Measurements from ENCODE around the gene SRRM3. TPM values are rescaled to one million over a fixed set of nuclear protein-coding genes. Genes with fewer than 3 reads are reported as not detected.
"Not testable (repeated sequence)": the region's sequence is repeated elsewhere in the genome, so short reads cannot be mapped to it uniquely, and the experiment has no call there.

SRRM3 gene
- polyA plus RNA-seq, 5 donors = 0.40 to 0.82 (median 0.60) TPM

GRCh38 chr7:76189276-76189675, 12.4 kb upstream of the SRRM3 start:
- no peak for DNase-seq

DNA sequence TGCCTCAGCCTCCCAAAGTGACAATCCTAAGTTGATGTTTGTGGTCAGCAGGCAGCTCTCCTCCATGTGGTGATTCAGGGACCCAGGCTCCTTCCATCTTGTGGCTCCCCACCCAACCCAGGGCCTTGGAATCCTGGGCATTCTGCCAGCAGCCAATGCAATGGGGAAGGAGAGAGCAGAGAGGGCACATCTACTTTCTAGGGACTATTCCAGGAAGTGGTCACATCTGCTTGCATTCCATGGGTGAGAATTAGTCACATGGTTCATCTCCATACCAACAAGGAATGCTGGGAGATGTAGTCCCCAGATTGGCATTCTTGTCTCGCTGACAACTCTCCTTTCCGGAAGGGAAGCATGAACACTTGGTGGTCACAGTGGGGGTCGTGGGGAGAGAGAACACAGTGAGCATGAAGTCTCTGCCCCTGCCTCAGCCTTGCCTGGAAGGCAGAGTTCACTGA, 9.9 kb upstream of the SRRM3 start:
- DNase-seq = no peak

DNA sequence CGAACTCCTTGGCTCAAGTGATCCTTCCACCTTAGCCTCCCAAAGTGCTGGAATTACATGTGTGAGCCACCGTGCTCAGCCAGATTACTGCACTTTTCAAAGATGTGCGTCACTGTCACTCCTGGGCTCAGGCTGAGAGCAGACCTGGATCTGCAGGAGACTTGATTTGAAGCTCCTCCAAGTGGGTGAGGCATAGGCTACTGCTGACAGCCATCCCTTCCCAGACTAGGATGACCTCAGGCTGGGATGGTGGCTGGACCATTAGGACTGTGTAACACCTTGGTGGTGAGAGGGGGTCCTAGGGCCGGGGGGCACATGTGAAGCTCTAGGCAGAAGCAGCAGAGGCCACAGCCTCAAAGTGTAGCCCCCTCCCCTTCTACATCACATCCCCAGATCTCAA, 8.2 kb upstream of the SRRM3 start:
- DNase-seq = no peak

GRCh38 chr7:76193883-76194282, 7.8 kb upstream of the SRRM3 start:
- DNase-seq = no peak

- DNase-seq = no peak
These were observed 4.9 kb upstream of the SRRM3 start for GRCh38 chr7:76196786-76197185.

DNA sequence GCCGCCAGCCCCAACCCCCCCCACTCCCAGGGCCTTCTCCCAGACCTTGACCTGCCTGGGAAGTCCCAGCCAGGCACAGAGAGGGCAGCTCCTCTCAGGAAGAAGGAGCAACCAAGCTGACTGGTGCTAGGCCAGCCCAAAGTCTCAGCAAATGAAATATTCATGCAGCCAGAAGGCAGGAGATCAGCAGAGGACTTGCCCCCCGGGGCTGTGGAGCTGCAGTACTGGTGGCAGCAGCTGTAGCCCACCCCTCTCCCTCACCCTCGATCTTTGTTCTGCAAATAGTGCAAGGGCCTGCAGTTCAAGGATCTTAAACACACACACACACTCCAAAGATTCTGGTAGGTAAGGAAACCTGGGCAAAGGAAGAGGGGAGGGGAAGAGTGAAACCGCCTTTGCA, 3.5 kb upstream of the SRRM3 start:
- no peak for DNase-seq

DNA sequence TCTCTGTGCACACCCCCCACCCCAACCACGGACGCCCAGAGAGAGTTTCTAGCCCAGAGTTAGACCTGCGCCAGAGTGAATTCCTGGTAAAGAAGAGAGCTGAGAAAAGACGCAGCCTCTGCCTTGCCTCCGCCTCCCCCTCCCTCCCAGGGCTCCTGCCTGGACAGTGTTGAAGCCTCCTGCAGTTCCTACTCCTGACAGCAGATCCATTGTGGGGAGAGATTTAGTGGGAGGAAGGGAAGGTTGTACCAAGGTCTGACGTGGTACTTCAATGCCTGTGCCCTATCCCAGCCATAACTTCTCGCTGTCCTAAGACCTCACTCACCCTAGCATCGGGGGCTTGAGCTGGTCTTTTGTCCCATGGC, 952 bp downstream of the SRRM3 start:
- DNase-seq = no peak

- no peak for DNase-seq
These were observed 2.5 kb downstream of the SRRM3 start for GRCh38 chr7:76204147-76204546.

- no peak for DNase-seq
These were observed 4.9 kb downstream of the SRRM3 start for GRCh38 chr7:76206633-76207032.

GRCh38 chr7:76209310-76209709, 7.6 kb downstream of the SRRM3 start:
- DNase-seq = no peak

- no peak for DNase-seq
These were observed 9.5 kb downstream of the SRRM3 start for GRCh38 chr7:76211216-76211615.

DNA sequence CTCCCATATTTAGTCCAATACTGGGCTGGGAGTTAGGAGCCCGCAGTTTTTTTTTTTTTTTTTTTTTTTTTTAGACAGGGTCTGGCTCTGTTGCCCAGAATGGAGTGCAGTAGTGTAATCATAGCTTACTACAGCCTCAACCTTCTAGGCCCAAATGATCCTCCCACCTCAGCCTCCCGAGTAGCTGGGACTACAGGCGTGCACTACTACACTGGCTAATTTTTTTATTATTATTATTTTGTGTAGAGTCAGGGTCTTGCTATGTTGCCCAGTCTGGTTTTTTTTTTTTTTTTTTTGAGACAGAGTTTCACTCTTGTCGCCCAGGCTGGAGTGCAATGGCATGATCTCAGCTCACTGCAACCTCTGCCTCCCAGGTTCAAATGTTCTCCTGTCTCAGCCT, 13.7 kb downstream of the SRRM3 start:
- DNase-seq = not testable (repeated sequence)

- DNase-seq = no peak
These were observed 14.8 kb downstream of the SRRM3 start for GRCh38 chr7:76216381-76217082.

- no peak for DNase-seq
These were observed 16.4 kb downstream of the SRRM3 start for GRCh38 chr7:76217942-76218566.

DNA sequence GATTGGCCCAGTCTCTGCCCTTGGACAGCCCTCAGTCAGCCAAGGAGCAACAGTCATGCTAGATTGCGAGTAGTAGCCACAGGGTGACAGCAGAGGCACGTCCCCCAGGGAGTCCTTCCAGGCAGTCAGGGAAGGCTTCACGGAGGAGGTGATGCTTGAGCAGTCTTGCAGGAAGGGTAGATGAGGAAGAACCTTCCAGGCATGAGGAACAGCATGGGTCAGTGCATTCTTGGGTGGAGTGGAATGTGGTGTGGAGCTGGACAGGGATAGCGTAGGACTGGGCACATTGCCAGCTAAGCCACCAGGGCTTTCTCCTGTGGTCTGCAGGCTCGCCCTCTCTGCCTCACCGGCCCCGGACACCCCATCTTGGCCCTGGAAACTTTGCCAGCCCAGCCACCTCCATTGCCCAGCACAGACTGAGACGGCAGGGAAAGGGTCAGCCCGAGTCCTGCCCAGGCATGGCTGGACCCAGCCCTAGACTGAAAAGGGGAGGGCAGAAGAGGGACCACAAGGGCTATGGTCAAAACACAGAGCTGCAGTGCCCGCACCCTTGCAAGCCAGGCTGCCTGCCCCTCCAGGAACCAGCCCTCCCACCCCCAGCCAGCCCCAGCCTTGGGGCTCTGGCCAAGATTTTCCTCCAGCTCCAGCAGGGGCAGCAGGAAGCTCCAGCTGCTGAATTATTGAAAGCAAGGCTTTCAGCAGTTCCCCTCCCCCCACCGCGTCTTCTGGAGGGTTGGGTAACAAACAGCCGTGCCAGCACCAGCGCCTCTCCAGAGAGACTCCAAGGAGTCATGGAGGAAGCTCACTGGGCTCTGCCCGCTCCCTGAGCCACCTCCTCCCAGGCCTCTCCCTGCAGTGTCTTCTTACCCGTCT, 18.7 kb downstream of the SRRM3 start:
- DNase-seq = no peak

DNA sequence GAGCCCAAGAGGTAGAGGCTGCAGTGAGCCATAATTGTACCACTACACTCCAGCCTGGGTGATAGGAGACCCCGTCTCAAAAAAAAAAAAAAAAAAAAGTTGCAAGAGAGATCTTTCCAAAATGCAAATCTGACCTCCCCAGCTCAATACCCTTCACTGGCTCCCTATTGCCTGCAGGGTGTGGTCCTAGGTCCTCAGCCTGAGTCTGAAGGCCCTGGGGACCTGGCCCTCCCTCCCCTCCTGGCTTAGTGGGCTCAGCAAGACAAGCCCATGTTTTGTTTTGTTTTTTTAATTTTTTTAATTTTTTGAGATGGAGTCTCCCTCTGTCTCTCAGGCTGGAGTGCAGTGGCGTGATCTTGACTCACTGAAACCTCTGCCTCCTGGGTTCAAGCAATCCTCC, 20.6 kb downstream of the SRRM3 start:
- DNase-seq = no peak

- no peak for DNase-seq
These were observed 21.1 kb downstream of the SRRM3 start for GRCh38 chr7:76222839-76223238.

GRCh38 chr7:76223286-76223972, 21.7 kb downstream of the SRRM3 start:
- DNase-seq = no peak

- DNase-seq = no peak
These were observed 23.0 kb downstream of the SRRM3 start for GRCh38 chr7:76224695-76225094.

DNA sequence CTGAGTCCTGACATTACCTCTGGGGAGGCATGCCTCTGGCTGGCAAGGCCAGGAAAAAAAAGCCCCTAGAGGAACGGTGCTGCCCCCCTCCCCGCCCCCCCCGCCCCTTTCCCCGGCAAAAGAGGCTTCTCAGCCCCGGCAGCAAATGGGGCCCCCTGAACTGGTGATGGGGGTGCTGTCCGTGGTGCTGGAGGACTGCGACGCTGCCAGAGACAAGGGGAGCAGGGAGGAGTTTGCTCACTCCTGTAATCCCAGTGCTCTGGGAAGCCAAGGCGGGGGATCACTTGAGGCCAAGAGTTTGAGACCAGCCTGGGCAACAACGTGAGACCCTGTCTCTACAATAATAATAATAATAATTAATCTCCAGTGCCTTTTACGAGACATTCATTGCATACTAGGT, 23.7 kb downstream of the SRRM3 start:
- DNase-seq = no peak

- no peak for DNase-seq
These were observed 24.3 kb downstream of the SRRM3 start for GRCh38 chr7:76225951-76226350.

GRCh38 chr7:76226878-76227423, 25.3 kb downstream of the SRRM3 start:
- not testable (repeated sequence) for DNase-seq

All from right lung (tissue), 5 donors.